K562 (cell line): ENCODE data around the gene GLRA3. TPM values are rescaled to one million over a fixed set of nuclear protein-coding genes. Genes with fewer than 3 reads are reported as not detected.

Experiments used
- ESRRA ChIP-seq: fragments of 450-650 bp; IDR thresholded peaks from 2 replicates; pipeline ENCODE4 v1.6.1; 2014; ENCODE audit warnings: low read depth, mild to moderate bottlenecking, moderate library complexity, borderline replicate concordance
- MAZ ChIP-seq, 2 experiments: fragments of 450-650 bp in 1 of 2; sonication (generic) in 1 of 2; formaldehyde crosslinking; IDR thresholded peaks in 1 of 2; conservative IDR thresholded peaks in 1 of 2; 2 replicates each; pipeline versions ENCODE4 v1.4.0 to v1.5.0; 2020; ENCODE audit warnings: mild to moderate bottlenecking in 1 of 2, missing genetic modification reagents in 1 of 2
- REST ChIP-seq, 2 experiments: fragments of 450-650 bp; formaldehyde crosslinking in 1 of 2; IDR thresholded peaks; 2 replicates each; pipeline versions ENCODE4 v1.4.0 to v1.6.1; 2014 to 2020; ENCODE audit warnings: mild to moderate bottlenecking in 2 of 2, borderline replicate concordance in 1 of 2, low read depth in 1 of 2
- TRIM28 ChIP-seq: fragments of 450-650 bp; IDR thresholded peaks from 2 replicates; pipeline ENCODE4 v1.6.1; 2017
- ZNF224 ChIP-seq: sonication (generic); formaldehyde crosslinking; IDR thresholded peaks from 2 replicates; pipeline ENCODE4 v1.8.0; 2022; ENCODE audit warnings: mild to moderate bottlenecking, missing genetic modification reagents
- polyA plus RNA-seq, 8 experiments: library from polyadenylated mRNA; depleted of rRNA in 4 of 8; stranded (reverse) in 5 of 8; unstranded in 3 of 8; fragments of >200 nt; fragmentation: Nextera tagmentation in 2 of 8; fragmentation: Illumina TruSeq in 1 of 8; extraction: Ambion mirVana in 2 of 8; extraction: Trizol in 1 of 8; gene quantifications; 2 replicates each; pipeline versions ENCODE4 v1.2.1 to v1.2.3, GENCODE V29; 2011 to 2014; ENCODE audit warnings: inconsistent platforms in 1 of 8, missing spikeins in 1 of 8
- total RNA-seq, 7 experiments: library from RNA; depleted of rRNA in 6 of 7; stranded (reverse); fragments of >200 nt in 6 of 7; fragmentation: Illumina TruSeq in 2 of 7; extraction: Trizol in 2 of 7; gene quantifications; 2 replicates each; pipeline versions ENCODE4 v1.2.1 to v1.2.3, GENCODE V29; 2011 to 2021; ENCODE audit warnings: low replicate concordance in 1 of 7
- TF ChIP-seq, protein P1 (sequence below), 3 experiments: IDR thresholded peaks in 2 of 3; conservative IDR thresholded peaks in 1 of 3; 2 replicates each; pipeline ENCODE4 v1.5.1; 2011 to 2012; ENCODE audit warnings: low read length in 3 of 3, mild to moderate bottlenecking in 3 of 3, control low read depth in 2 of 3, improper control_type of control experiment in 1 of 3, inconsistent platforms in 1 of 3, low read depth in 1 of 3, mixed read lengths in 1 of 3, moderate library complexity in 1 of 3; ENCODE audit not compliant: insufficient read depth in 2 of 3

Gene GLRA3
- total and polyA plus RNA-seq, 9 of the 15 experiments (the other 6 are each of a cell fraction or from before 2014, with no cell fraction given), result 0.06 to 0.14 (median 0.08) TPM; not detected in 2

DNA sequence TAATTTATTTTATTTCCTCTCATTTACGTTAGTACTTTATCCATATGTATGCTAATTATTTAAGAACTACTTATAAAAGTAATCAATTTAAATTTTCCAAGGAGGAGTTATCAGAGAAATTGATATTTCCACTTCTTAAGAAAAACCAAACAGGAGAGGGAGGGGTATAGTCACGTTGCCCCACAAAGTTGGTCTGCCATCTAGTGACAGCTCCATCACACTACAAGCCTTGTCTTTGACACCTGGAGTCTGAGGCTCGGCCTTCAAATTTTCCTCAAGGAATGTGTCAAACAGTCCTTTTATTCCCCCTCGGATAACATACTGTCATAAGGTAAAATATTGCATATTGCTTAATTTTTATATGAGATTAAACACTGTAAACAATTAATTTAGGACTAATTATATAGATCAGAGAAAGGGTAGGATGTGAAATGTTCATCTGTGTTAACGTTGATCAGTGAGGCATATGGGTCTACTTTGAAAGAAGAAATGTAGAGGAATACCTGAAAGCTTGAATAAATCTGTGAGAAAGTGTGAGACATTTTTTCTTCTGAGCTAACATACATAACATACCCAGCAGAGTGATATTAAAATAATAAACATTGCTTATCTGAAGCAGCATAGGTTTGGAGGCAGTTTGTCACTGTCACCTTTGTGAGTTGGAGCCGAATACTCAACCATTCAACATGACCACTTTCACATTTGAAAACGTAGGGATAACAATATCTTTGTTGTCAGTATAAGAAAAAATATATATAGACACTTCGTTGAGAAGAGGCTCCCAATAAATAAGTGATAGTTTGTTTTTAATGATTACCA, 114.4 kb downstream of the GLRA3 start (continued):
- peak; percentile 70; the same call in 1 of the 2 replicates for TF ChIP-seq REST (IDR thresholded peaks at IDR 0.05; ENCODE audit: borderline replicate concordance)
- TF ChIP-seq REST (CRISPR knock-in tag; IDR thresholded peaks at IDR 0.05; ENCODE audit: low read depth), result no peak
- TF ChIP-seq, protein P1, sequence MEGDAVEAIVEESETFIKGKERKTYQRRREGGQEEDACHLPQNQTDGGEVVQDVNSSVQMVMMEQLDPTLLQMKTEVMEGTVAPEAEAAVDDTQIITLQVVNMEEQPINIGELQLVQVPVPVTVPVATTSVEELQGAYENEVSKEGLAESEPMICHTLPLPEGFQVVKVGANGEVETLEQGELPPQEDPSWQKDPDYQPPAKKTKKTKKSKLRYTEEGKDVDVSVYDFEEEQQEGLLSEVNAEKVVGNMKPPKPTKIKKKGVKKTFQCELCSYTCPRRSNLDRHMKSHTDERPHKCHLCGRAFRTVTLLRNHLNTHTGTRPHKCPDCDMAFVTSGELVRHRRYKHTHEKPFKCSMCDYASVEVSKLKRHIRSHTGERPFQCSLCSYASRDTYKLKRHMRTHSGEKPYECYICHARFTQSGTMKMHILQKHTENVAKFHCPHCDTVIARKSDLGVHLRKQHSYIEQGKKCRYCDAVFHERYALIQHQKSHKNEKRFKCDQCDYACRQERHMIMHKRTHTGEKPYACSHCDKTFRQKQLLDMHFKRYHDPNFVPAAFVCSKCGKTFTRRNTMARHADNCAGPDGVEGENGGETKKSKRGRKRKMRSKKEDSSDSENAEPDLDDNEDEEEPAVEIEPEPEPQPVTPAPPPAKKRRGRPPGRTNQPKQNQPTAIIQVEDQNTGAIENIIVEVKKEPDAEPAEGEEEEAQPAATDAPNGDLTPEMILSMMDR (IDR thresholded peaks at IDR 0.05 in 2 of 3, conservative IDR thresholded peaks at IDR 0.05 in 1 of 3; ENCODE audit: insufficient read depth in 2 of 3, low read depth in 1 of 3, low read length in 3 of 3), result peak; percentile 64 to 84 (median 81)
- no peak for TF ChIP-seq TRIM28
- TF ChIP-seq ESRRA, result no peak
- TF ChIP-seq MAZ (CRISPR knock-in tag; conservative IDR thresholded peaks at IDR 0.05 in 1 of 2, IDR thresholded peaks at IDR 0.05 in 1 of 2), result peak in 1 of 2 experiments; percentile 63; a peak in 2 of 4 replicates
- TF ChIP-seq ZNF224 (CRISPR knock-in tag), result no peak
